ENCODE measurements around the gene ACAA2.

GRCh38 chr18:49739275-49739674 lies 74.1 kb downstream of the ACAA2 start:
- TF ChIP-seq CTCF (IDR thresholded peaks at IDR 0.05 in 8 of 11, conservative IDR thresholded peaks at IDR 0.05 in 3 of 11) (no peak), POLR2A (IDR thresholded peaks at IDR 0.05) (no peak)
